T-cell (primary cell): ENCODE results near the gene B4GALNT1. TPM values are rescaled to one million over a fixed set of nuclear protein-coding genes. Genes with fewer than 3 reads are reported as not detected.
"Not testable (repeated sequence)": the region's sequence is repeated elsewhere in the genome, so short reads cannot be mapped to it uniquely, and the experiment has no call there.

Experiments used
- ATAC-seq, 4 experiments: fragments of 200-7000 bp in 3 of 4; fragments of 150-1000 bp in 1 of 4; cut with Tn5 transposase; replicated peaks in 1 of 4; 1 replicate in 3 of 4; 2 replicates in 1 of 4; pipeline ENCODE4 v1.10.0; 2021; ENCODE audit warnings: moderate library complexity in 3 of 4, mild to moderate bottlenecking in 2 of 4, moderate number of reproducible peaks in 1 of 4
- CTCF ChIA-PET, 2 donors: fragments of 300-600 bp; sonication (Branson Sonifier 250); formaldehyde crosslinking; loops; one replicate each; lab custom pipeline; 2022; ENCODE audit warnings: antibody characterized with exemption in 2 of 2; lab: Charles Lee
- POLR2A ChIA-PET, 2 donors: fragments of 300-600 bp; sonication (Branson Sonifier 250); formaldehyde crosslinking; loops; one replicate each; lab custom pipeline; 2022; ENCODE audit warnings: antibody characterized with exemption in 2 of 2; lab: Charles Lee
- DNase-seq, 35 experiments: peaks; one replicate each; pipeline versions ENCODE4 v3.0.0 to v3.0.0-alpha.2; 2013 to 2023
- H3K27ac ChIP-seq: one replicate; pipeline ENCODE4 v1.5.1; 2013; ENCODE audit warnings: low read length
- H3K27me3 ChIP-seq, 2 experiments: replicated peaks in 1 of 2; 1 replicate in 1 of 2; 2 replicates in 1 of 2; pipeline versions ENCODE4 v1.6.1 to v1.7.0; 2013; ENCODE audit warnings: low read length in 1 of 2, mixed read lengths in 1 of 2; ENCODE audit not compliant: control insufficient read depth in 2 of 2, insufficient read depth in 2 of 2; ENCODE audit errors: extremely low read depth in 1 of 2
- H3K36me3 ChIP-seq, 2 donors: 1 replicate in 1 of 2; 2 replicates in 1 of 2; pipeline versions ENCODE4 v1.6.1 to v1.7.0; 2013; ENCODE audit warnings: low read length in 1 of 2; ENCODE audit not compliant: control insufficient read depth in 2 of 2, insufficient read depth in 1 of 2; ENCODE audit errors: extremely low read depth in 1 of 2
- H3K4me1 ChIP-seq, 2 experiments: 1 replicate in 1 of 2; 2 replicates in 1 of 2; pipeline versions ENCODE4 v1.6.1 to v1.7.0; 2013; ENCODE audit warnings: low read length in 2 of 2, mixed read lengths in 1 of 2; ENCODE audit not compliant: insufficient read depth in 2 of 2, control insufficient read depth in 1 of 2; ENCODE audit errors: extremely low read depth in 1 of 2
- H3K4me3 ChIP-seq, 2 donors: 1 replicate in 1 of 2; 2 replicates in 1 of 2; pipeline versions ENCODE4 v1.5.1 to v1.7.0; 2013; ENCODE audit warnings: mild to moderate bottlenecking in 2 of 2, low read length in 1 of 2, moderate library complexity in 1 of 2; ENCODE audit not compliant: control insufficient read depth in 1 of 2; ENCODE audit errors: extremely low read depth in 1 of 2
- H3K9me3 ChIP-seq: 2 replicates; pipeline ENCODE4 v1.7.0; 2013
- H3K27ac Mint-ChIP-seq, 2 donors: one replicate each; pipeline ENCODE4 v1.8.0; 2020 to 2021; ENCODE audit warnings: mild to moderate bottlenecking in 2 of 2, mixed read lengths in 2 of 2
- H3K27me3 Mint-ChIP-seq, 2 donors: one replicate each; pipeline ENCODE4 v1.8.0; 2021 to 2022; ENCODE audit warnings: mixed read lengths in 2 of 2
- H3K36me3 Mint-ChIP-seq: one replicate; pipeline ENCODE4 v1.8.0; 2021; ENCODE audit warnings: mixed read lengths
- H3K4me1 Mint-ChIP-seq, 3 donors: one replicate each; pipeline ENCODE4 v1.8.0; 2020 to 2022; ENCODE audit warnings: mixed read lengths in 3 of 3, mild to moderate bottlenecking in 1 of 3
- H3K4me3 Mint-ChIP-seq, 3 donors: one replicate each; pipeline ENCODE4 v1.8.0; 2020 to 2022; ENCODE audit warnings: mild to moderate bottlenecking in 3 of 3, mixed read lengths in 3 of 3, moderate library complexity in 3 of 3
- H3K9me3 Mint-ChIP-seq, 3 donors: one replicate each; pipeline ENCODE4 v1.8.0; 2020 to 2022; ENCODE audit warnings: mixed read lengths in 3 of 3
- WGBS: methylation state at CpG from one replicate; pipeline ENCODE4 v1.1.5; 2013; ENCODE audit warnings: missing lambda C conversion rate; ENCODE audit not compliant: insufficient coverage; 5-methylcytosine and 5-hydroxymethylcytosine counted together
- total RNA-seq, 35 experiments: library from RNA in 6 of 35; stranded (reverse) in 6 of 35; fragments of 120-200 nt in 1 of 35; gene quantifications; one replicate each; pipeline versions ENCODE4 v1.2.1 to v1.2.4 and lab custom pipeline; 2013 to 2026

The B4GALNT1 gene
- total RNA-seq, 5 donors from 2014 or later (not counting 1 experiment from before 2014, with no cell fraction given) = 0.16 to 0.54 (median 0.26) TPM; not detected in 2

GRCh38 chr12:57591782-57592325, 41.1 kb downstream of the B4GALNT1 start:
- Histone ChIP-seq H3K27me3 (peaks cover 0 to 9% of the 10 kb centered on the region in 2 experiments), H3K36me3 (peaks cover 0 to 27% of the 10 kb centered on the region in 2 donors), H3K27ac (peak overlapping the region; percentile 73), H3K4me3 (peak overlapping the region; percentile 76 to 97), H3K9me3 (no peaks in the 10 kb centered on the region), H3K4me1 (peaks cover 7 to 25% of the 10 kb centered on the region in 2 experiments)
- Mint-ChIP-seq H3K9me3 (no peaks in the 10 kb centered on the region), H3K27me3 (no peaks in the 10 kb centered on the region), H3K4me3 (peak overlapping the region; percentile 85 to 87 (median 85)), H3K4me1 (peaks cover 25 to 30% (median 28%) of the 10 kb centered on the region in 3 donors), H3K36me3 (peaks cover 13% of the 10 kb centered on the region), H3K27ac (peak overlapping the region; percentile 86 to 87)
- no peak for DNase-seq
- ChIA-PET CTCF (interaction anchor here in 1 of 2 donors (3.0 kb wide), 1 partner anchor 8 kb away, joined by 28 read pairs; no protein-coding TSS in a partner anchor), POLR2A (interaction anchor here in 1 of 2 donors (0.7 kb wide), 1 partner anchor 1996 kb away, joined by 4 read pairs; no protein-coding TSS in a partner anchor)
- peak in 1 of 4 experiments; percentile 29 for ATAC-seq
- WGBS = 44% methylated on average over 6 of the region's 10 CpGs

GRCh38 chr12:57590864-57591781, 41.9 kb downstream of the B4GALNT1 start, which contains the start of gene PIP4K2C:
PIP4K2C (plus strand) TSS chr12:57591192; CDS start chr12:57591290, 98 bp downstream.
- H3K4me1 ChIP-seq = peaks cover 7 to 25% of the 10 kb centered on the region in 2 experiments
- peaks cover 9% of the 10 kb centered on the region for H3K36me3 Mint-ChIP-seq
- peaks cover 25 to 30% (median 28%) of the 10 kb centered on the region in 3 donors for H3K4me1 Mint-ChIP-seq
- DNase-seq = peak; percentile 30 to 87 (median 58)
- ChIA-PET POLR2A (interaction anchor here in 1 of 2 donors (0.6 kb wide), 1 partner anchor 12 kb away, joined by 7 read pairs; no protein-coding TSS in a partner anchor), CTCF (interaction anchor here (1.6 to 3.0 kb wide), 2 partner anchors 7 to 42 kb away, joined by 3 to 28 read pairs; partner anchors contain the start of gene B4GALNT1 (in 1 of the 2))
- H3K27ac ChIP-seq = peak within 1 kb of the TSS; percentile 73
- peak within 1 kb of the TSS; percentile 85 to 87 (median 85) for H3K4me3 Mint-ChIP-seq
- under 1% methylated on average over 60 of the region's 69 CpGs for WGBS
- H3K27ac Mint-ChIP-seq = peak within 1 kb of the TSS; percentile 86 to 87
- H3K4me3 ChIP-seq = peak within 1 kb of the TSS; percentile 76 to 97
- no peaks in the 10 kb centered on the region for H3K9me3 Mint-ChIP-seq
- H3K9me3 ChIP-seq = no peaks in the 10 kb centered on the region
- H3K36me3 ChIP-seq = peaks cover 0 to 20% of the 10 kb centered on the region in 2 donors
- H3K27me3 ChIP-seq = peaks cover 0 to 9% of the 10 kb centered on the region in 2 experiments
- ATAC-seq = peak; percentile 88 to 96 (median 91)
- no peaks in the 10 kb centered on the region for H3K27me3 Mint-ChIP-seq

GRCh38 chr12:57590479-57590863, 42.5 kb downstream of the B4GALNT1 start:
- Histone ChIP-seq H3K4me1 (peaks cover 7 to 25% of the 10 kb centered on the region in 2 experiments), H3K36me3 (peaks cover 0 to 13% of the 10 kb centered on the region in 2 donors), H3K27ac (peak overlapping the region; percentile 73), H3K27me3 (peaks cover 0 to 10% of the 10 kb centered on the region in 2 experiments), H3K4me3 (peak overlapping the region; percentile 76 to 97), H3K9me3 (no peaks in the 10 kb centered on the region)
- DNase-seq (no peak), ATAC-seq (no peak)
- Mint-ChIP-seq H3K4me3 (peak overlapping the region; percentile 85 to 87 (median 85)), H3K27ac (peak overlapping the region; percentile 86), H3K36me3 (peaks cover 5% of the 10 kb centered on the region), H3K4me1 (peaks cover 25 to 30% (median 28%) of the 10 kb centered on the region in 3 donors), H3K27me3 (peaks cover 0 to 3% of the 10 kb centered on the region in 2 donors), H3K9me3 (no peaks in the 10 kb centered on the region)
- WGBS = no CpG with 5 or more reads among the region's 2 CpGs
- ChIA-PET CTCF (interaction anchor here in 1 of 2 donors (0.8 to 1.6 kb wide), 2 partner anchors 23 to 43 kb away, joined by 3 to 14 read pairs; partner anchors contain the start of gene B4GALNT1), POLR2A (no interaction called here)

- H3K4me3 ChIP-seq, H3K27ac Mint-ChIP-seq, H3K9me3 ChIP-seq, H3K36me3 Mint-ChIP-seq, ATAC-seq, H3K27ac ChIP-seq, H3K9me3 Mint-ChIP-seq, H3K36me3 ChIP-seq, POLR2A ChIA-PET, H3K4me3 Mint-ChIP-seq, DNase-seq, H3K27me3 Mint-ChIP-seq: not testable (repeated sequence)
- H3K27me3 ChIP-seq = peaks cover 0 to 16% of the 10 kb centered on the region in 2 experiments
- CTCF ChIA-PET = interaction anchor here in 1 of 2 donors (0.6 kb wide), 1 partner anchor 46 kb away, joined by 3 read pairs; no protein-coding TSS in a partner anchor
- 98% methylated on average over 10 of the region's 15 CpGs for WGBS
- peaks cover 7 to 25% of the 10 kb centered on the region in 2 experiments for H3K4me1 ChIP-seq
- peaks cover 25 to 28% (median 28%) of the 10 kb centered on the region in 3 donors for H3K4me1 Mint-ChIP-seq
Observed at GRCh38 chr12:57588951-57589610, 43.9 kb downstream of the B4GALNT1 start.

- ATAC-seq (no peak), DNase-seq (no peak)
- H3K4me1 Mint-ChIP-seq = peaks cover 12 to 19% (median 18%) of the 10 kb centered on the region in 3 donors
- WGBS = 89% methylated on average over 3 of the region's 3 CpGs
- CTCF ChIA-PET = no interaction called here
- peaks cover 0 to 10% of the 10 kb centered on the region in 2 donors for H3K27me3 Mint-ChIP-seq
- H3K4me3 Mint-ChIP-seq = no peak overlapping the region
- no peak overlapping the region for H3K27ac Mint-ChIP-seq
- Histone ChIP-seq H3K4me1 (peaks cover 4 to 24% of the 10 kb centered on the region in 2 experiments), H3K9me3 (no peaks in the 10 kb centered on the region), H3K4me3 (no peak overlapping the region), H3K27ac (no peak overlapping the region), H3K27me3 (peaks cover 0 to 29% of the 10 kb centered on the region in 2 experiments), H3K36me3 (no peaks in the 10 kb centered on the region)
- POLR2A ChIA-PET = no interaction called here
- no peaks in the 10 kb centered on the region for H3K36me3 Mint-ChIP-seq
- no peaks in the 10 kb centered on the region for H3K9me3 Mint-ChIP-seq
Observed at GRCh38 chr12:57586832-57587429, 46.1 kb downstream of the B4GALNT1 start.
